CD8-positive, alpha-beta memory T cell (primary cell): ENCODE measurements around the gene MPP3. TPM values are rescaled to one million over a fixed set of nuclear protein-coding genes. Genes with fewer than 3 reads are reported as not detected.

Source experiments
- CTCF ChIA-PET: fragments of 350-600 bp; sonication (Branson Sonifier 250); formaldehyde crosslinking; loops from one replicate; lab custom pipeline; 2021; ENCODE audit warnings: antibody characterized with exemption; lab: Charles Lee
- POLR2A ChIA-PET: fragments of 350-600 bp; sonication (Branson Sonifier 250); formaldehyde crosslinking; loops from one replicate; lab custom pipeline; 2021; ENCODE audit warnings: antibody characterized with exemption; lab: Charles Lee
- DNase-seq, 5 donors: peaks; one replicate each; pipeline versions ENCODE4 v3.0.0 to v3.0.0-alpha.2; 2020 to 2022; ENCODE audit warnings: mixed read lengths in 1 of 5
- H3K27ac ChIP-seq: one replicate; pipeline ENCODE4 v1.7.0; 2013; ENCODE audit warnings: low read depth, mild to moderate bottlenecking, low read length, moderate library complexity
- H3K27me3 ChIP-seq: 2 replicates; pipeline ENCODE4 v1.7.0; 2013; ENCODE audit warnings: low read length, mild to moderate bottlenecking; ENCODE audit not compliant: insufficient read depth, poor library complexity, severe bottlenecking
- H3K36me3 ChIP-seq: 2 replicates; pipeline ENCODE4 v1.7.0; 2013; ENCODE audit warnings: mild to moderate bottlenecking, low read length, moderate library complexity; ENCODE audit not compliant: insufficient read depth
- H3K4me1 ChIP-seq: 2 replicates; pipeline ENCODE4 v1.7.0; 2013; ENCODE audit warnings: mild to moderate bottlenecking, low read length, moderate library complexity; ENCODE audit not compliant: insufficient read depth
- H3K4me3 ChIP-seq: 2 replicates; pipeline ENCODE4 v1.7.0; 2013; ENCODE audit warnings: mild to moderate bottlenecking, low read length
- H3K9me3 ChIP-seq: 2 replicates; pipeline ENCODE4 v1.7.0; 2013; ENCODE audit warnings: mild to moderate bottlenecking, low read length
- H3K27ac Mint-ChIP-seq, 8 donors: one replicate each; pipeline ENCODE4 v1.8.0; 2020 to 2021; ENCODE audit warnings: mixed read lengths in 8 of 8, mild to moderate bottlenecking in 6 of 8, inconsistent platforms in 3 of 8, moderate library complexity in 3 of 8
- H3K27me3 Mint-ChIP-seq, 2 donors: one replicate each; pipeline ENCODE4 v1.8.0; 2020 to 2021; ENCODE audit warnings: mixed read lengths in 2 of 2, mild to moderate bottlenecking in 1 of 2, moderate library complexity in 1 of 2
- H3K36me3 Mint-ChIP-seq, 3 donors: one replicate each; pipeline ENCODE4 v1.8.0; 2020 to 2021; ENCODE audit warnings: mixed read lengths in 3 of 3, inconsistent platforms in 1 of 3, mild to moderate bottlenecking in 1 of 3
- H3K4me1 Mint-ChIP-seq, 3 donors: one replicate each; pipeline ENCODE4 v1.8.0; 2020 to 2021; ENCODE audit warnings: mixed read lengths in 3 of 3, inconsistent platforms in 1 of 3, mild to moderate bottlenecking in 1 of 3
- H3K4me3 Mint-ChIP-seq, 7 donors: one replicate each; pipeline ENCODE4 v1.8.0; 2020 to 2021; ENCODE audit warnings: mixed read lengths in 7 of 7, mild to moderate bottlenecking in 6 of 7, moderate library complexity in 4 of 7, inconsistent platforms in 2 of 7
- H3K9me3 Mint-ChIP-seq, 5 donors: one replicate each; pipeline ENCODE4 v1.8.0; 2020 to 2022; ENCODE audit warnings: mixed read lengths in 5 of 5, mild to moderate bottlenecking in 3 of 5, moderate library complexity in 2 of 5, inconsistent platforms in 1 of 5
- polyA plus RNA-seq: library from polyadenylated mRNA; unstranded; fragments of 300-500 nt; fragmentation: Illumina TruSeq; gene quantifications from one replicate; pipeline ENCODE4 v1.2.3, GENCODE V29; 2021
- total RNA-seq, 2 experiments: library from RNA; stranded (reverse); gene quantifications; one replicate each; pipeline ENCODE4 v1.2.3, GENCODE V29; 2021

The MPP3 gene
- total and polyA plus RNA-seq, 3 experiments from 2014 or later: 0.15 TPM; not detected in 2

GRCh38 chr17:43839670-43840108 is 6.7 kb upstream of the MPP3 start:
- Mint-ChIP-seq H3K4me1 (no peaks in the 10 kb centered on the region), H3K9me3 (no peaks in the 10 kb centered on the region), H3K27ac (no peak overlapping the region), H3K27me3 (peaks cover 29 to 38% of the 10 kb centered on the region in 2 donors), H3K36me3 (no peaks in the 10 kb centered on the region), H3K4me3 (no peak overlapping the region)
- no peak for DNase-seq
- ChIA-PET CTCF (interaction anchor here (0.9 kb wide), 1 partner anchor 72 kb away, joined by 3 read pairs; no protein-coding TSS in a partner anchor), POLR2A (no interaction called here)
- H3K4me1 ChIP-seq: no peaks in the 10 kb centered on the region
- H3K36me3 ChIP-seq: no peaks in the 10 kb centered on the region
- H3K4me3 ChIP-seq: no peak overlapping the region
- no peaks in the 10 kb centered on the region for H3K27me3 ChIP-seq
- no peaks in the 10 kb centered on the region for H3K9me3 ChIP-seq
- H3K27ac ChIP-seq: no peak overlapping the region

DNA sequence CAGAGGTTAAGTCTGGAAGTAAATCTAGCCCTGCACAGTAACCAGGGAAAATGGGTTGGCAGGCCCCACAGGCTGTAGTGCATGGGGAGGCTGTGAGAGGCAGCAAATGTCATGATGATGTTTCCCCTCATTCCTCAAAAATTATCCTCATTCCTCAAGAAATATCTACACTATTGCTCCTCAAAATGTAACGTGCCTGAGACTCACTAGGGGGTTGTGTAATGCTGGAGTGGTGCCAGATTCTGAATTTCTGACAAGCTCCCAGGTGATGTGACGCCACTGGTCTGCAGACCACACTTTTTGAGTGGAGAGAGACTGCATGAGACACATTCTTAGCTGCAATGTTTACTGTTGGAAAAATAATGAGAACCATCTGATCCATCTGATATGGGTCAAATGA is 1.2 kb upstream of the MPP3 start:
- H3K27ac Mint-ChIP-seq: peak overlapping the region in 1 of 8 donors; percentile 15

GRCh38 chr17:43832168-43832975 is 574 bp downstream of the MPP3 start:
- ChIA-PET CTCF (no interaction called here), POLR2A (interaction anchor here (0.6 kb wide), 2 partner anchors 516 to 1960 kb away, joined by 4 to 7 read pairs; no protein-coding TSS in a partner anchor)
- H3K4me3 Mint-ChIP-seq: peak overlapping the region; percentile 72 to 89 (median 78)
- H3K36me3 Mint-ChIP-seq: no peaks in the 10 kb centered on the region
- Histone ChIP-seq H3K4me1 (peaks cover 8% of the 10 kb centered on the region), H3K27ac (no peak overlapping the region), H3K27me3 (peaks cover 13% of the 10 kb centered on the region), H3K36me3 (no peaks in the 10 kb centered on the region), H3K9me3 (no peaks in the 10 kb centered on the region), H3K4me3 (no peak overlapping the region)
- peak overlapping the region in 2 of 8 donors; percentile 50 to 75 for H3K27ac Mint-ChIP-seq
- H3K4me1 Mint-ChIP-seq: peaks cover 7 to 27% (median 11%) of the 10 kb centered on the region in 3 donors
- H3K9me3 Mint-ChIP-seq: no peaks in the 10 kb centered on the region
- peak in 1 of 5 donors; percentile 3 for DNase-seq
- peaks cover 31 to 42% of the 10 kb centered on the region in 2 donors for H3K27me3 Mint-ChIP-seq

More for the DNA sequence above, 1.2 kb upstream of the MPP3 start:
- H3K4me3 ChIP-seq: no peak overlapping the region
- H3K36me3 ChIP-seq: no peaks in the 10 kb centered on the region
- Mint-ChIP-seq H3K4me1 (peaks cover 7 to 27% (median 11%) of the 10 kb centered on the region in 3 donors), H3K9me3 (no peaks in the 10 kb centered on the region), H3K27me3 (peaks cover 36 to 48% of the 10 kb centered on the region in 2 donors), H3K4me3 (peak overlapping the region in 6 of 7 donors; percentile 77 to 82 (median 80)), H3K36me3 (no peaks in the 10 kb centered on the region)
- no peak for DNase-seq
- H3K27me3 ChIP-seq: peaks cover 13% of the 10 kb centered on the region
- peaks cover 8% of the 10 kb centered on the region for H3K4me1 ChIP-seq
- CTCF ChIA-PET: no interaction called here
- H3K27ac ChIP-seq: no peak overlapping the region
- POLR2A ChIA-PET: no interaction called here
- no peaks in the 10 kb centered on the region for H3K9me3 ChIP-seq

- Mint-ChIP-seq H3K36me3 (no peaks in the 10 kb centered on the region), H3K27ac (peak overlapping the region in 1 of 8 donors; percentile 86), H3K9me3 (no peaks in the 10 kb centered on the region), H3K4me1 (peaks cover 7 to 27% (median 11%) of the 10 kb centered on the region in 3 donors), H3K27me3 (peaks cover 30 to 41% of the 10 kb centered on the region in 2 donors), H3K4me3 (peak overlapping the region; percentile 72 to 89 (median 78))
- Histone ChIP-seq H3K27me3 (peaks cover 13% of the 10 kb centered on the region), H3K4me1 (peaks cover 8% of the 10 kb centered on the region), H3K9me3 (no peaks in the 10 kb centered on the region), H3K36me3 (no peaks in the 10 kb centered on the region), H3K4me3 (no peak overlapping the region), H3K27ac (no peak overlapping the region)
- POLR2A ChIA-PET: interaction anchor here (0.6 kb wide), 2 partner anchors 516 to 1959 kb away, joined by 4 to 7 read pairs; no protein-coding TSS in a partner anchor
- no peak for DNase-seq
- CTCF ChIA-PET: no interaction called here
Observed at GRCh38 chr17:43831633-43832032, 1.3 kb downstream of the MPP3 start.

DNA sequence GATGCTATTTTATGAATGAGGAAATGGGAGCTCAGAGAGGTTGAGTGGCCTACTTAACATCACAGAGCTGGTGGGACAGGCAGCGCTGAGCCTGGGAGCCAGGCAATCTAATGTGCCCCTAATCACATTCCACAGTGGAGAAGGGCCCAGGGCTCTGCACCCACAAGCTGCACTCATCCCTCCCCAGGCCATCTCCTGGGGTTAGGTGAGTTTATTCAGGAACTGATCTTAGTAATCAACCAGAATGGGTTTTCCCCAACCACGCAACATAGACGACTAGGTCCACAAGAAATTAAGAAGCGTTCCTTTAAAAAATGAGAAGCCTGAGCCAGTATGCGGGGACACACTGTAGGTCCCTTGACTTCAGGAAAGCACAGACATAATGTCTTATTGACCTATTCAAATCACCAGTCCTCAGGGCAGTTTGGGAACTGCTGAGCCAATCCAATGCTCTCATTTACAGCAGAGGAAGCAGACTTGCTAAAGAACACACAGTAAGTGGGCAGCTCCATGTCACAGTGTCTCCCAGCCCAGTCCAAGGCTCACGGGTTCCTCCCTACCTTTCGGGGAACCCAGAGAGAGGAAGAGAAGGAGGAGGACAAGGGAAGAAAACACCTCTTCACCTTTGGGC is 2.3 kb downstream of the MPP3 start:
- Mint-ChIP-seq H3K27ac (no peak overlapping the region), H3K36me3 (no peaks in the 10 kb centered on the region), H3K9me3 (no peaks in the 10 kb centered on the region), H3K4me1 (peaks cover 7 to 27% (median 11%) of the 10 kb centered on the region in 3 donors), H3K27me3 (peaks cover 23 to 34% of the 10 kb centered on the region in 2 donors), H3K4me3 (peak overlapping the region in 6 of 7 donors; percentile 53 to 81 (median 66))
- DNase-seq: no peak
- no peak overlapping the region for H3K4me3 ChIP-seq
- POLR2A ChIA-PET: no interaction called here
- no peaks in the 10 kb centered on the region for H3K9me3 ChIP-seq
- no peaks in the 10 kb centered on the region for H3K36me3 ChIP-seq
- no peak overlapping the region for H3K27ac ChIP-seq
- H3K4me1 ChIP-seq: peaks cover 8% of the 10 kb centered on the region
- peaks cover 13% of the 10 kb centered on the region for H3K27me3 ChIP-seq
- CTCF ChIA-PET: interaction anchor here (1.1 kb wide), 1 partner anchor 13 kb away, joined by 3 read pairs; no protein-coding TSS in a partner anchor

DNA sequence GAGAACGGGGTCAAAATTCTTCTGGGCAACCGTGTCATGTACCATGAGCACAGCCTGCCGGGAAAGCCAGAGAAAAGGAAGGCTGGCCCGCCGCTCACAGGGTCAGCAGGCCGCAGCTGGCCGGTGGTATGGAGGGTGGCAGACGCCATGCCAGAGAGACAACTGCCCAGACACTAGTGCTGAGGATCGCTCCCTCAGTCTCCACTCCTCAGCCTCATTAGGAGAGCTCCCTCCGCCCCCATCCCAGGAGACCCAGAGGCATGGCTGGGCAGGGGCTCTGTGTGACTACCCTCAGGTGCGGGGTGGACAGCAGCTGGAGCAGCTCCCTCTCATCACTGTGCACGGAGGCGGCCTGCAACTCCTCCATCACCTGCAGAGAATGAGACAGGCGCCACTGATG is 3.2 kb downstream of the MPP3 start:
- ChIA-PET POLR2A (no interaction called here), CTCF (interaction anchor here (1.1 kb wide), 1 partner anchor 13 kb away, joined by 3 read pairs; no protein-coding TSS in a partner anchor)
- Histone ChIP-seq H3K27me3 (peaks cover 13% of the 10 kb centered on the region), H3K27ac (no peak overlapping the region), H3K4me1 (peaks cover 8% of the 10 kb centered on the region), H3K36me3 (no peaks in the 10 kb centered on the region), H3K4me3 (no peak overlapping the region), H3K9me3 (no peaks in the 10 kb centered on the region)
- Mint-ChIP-seq H3K4me3 (peak overlapping the region in 1 of 7 donors; percentile 34), H3K4me1 (peaks cover 7 to 27% (median 11%) of the 10 kb centered on the region in 3 donors), H3K27me3 (peaks cover 19 to 30% of the 10 kb centered on the region in 2 donors), H3K36me3 (no peaks in the 10 kb centered on the region), H3K27ac (no peak overlapping the region), H3K9me3 (no peaks in the 10 kb centered on the region)
- no peak for DNase-seq

- Mint-ChIP-seq H3K27ac (no peak overlapping the region), H3K36me3 (no peaks in the 10 kb centered on the region), H3K4me1 (peaks cover 0 to 14% (median 5%) of the 10 kb centered on the region in 3 donors), H3K27me3 (peaks cover 5 to 16% of the 10 kb centered on the region in 2 donors), H3K9me3 (no peaks in the 10 kb centered on the region), H3K4me3 (no peak overlapping the region)
- ChIA-PET CTCF (interaction anchor here (1.2 kb wide), 1 partner anchor 18 kb away, joined by 5 read pairs; no protein-coding TSS in a partner anchor), POLR2A (no interaction called here)
- Histone ChIP-seq H3K36me3 (no peaks in the 10 kb centered on the region), H3K9me3 (no peaks in the 10 kb centered on the region), H3K4me1 (no peaks in the 10 kb centered on the region), H3K27me3 (no peaks in the 10 kb centered on the region), H3K27ac (no peak overlapping the region), H3K4me3 (no peak overlapping the region)
- no peak for DNase-seq
Observed at GRCh38 chr17:43827596-43827995, 5.3 kb downstream of the MPP3 start.
